Activated T-cell treated with anti-CD3 and anti-CD28 coated beads, Interleukin-2, amount 50 U/mL, for 72 hours (primary cell): Measurements from ENCODE around the gene ADAT2. TPM values are rescaled to one million over a fixed set of nuclear protein-coding genes. Genes with fewer than 3 reads are reported as not detected.
"Not testable (repeated sequence)": the region's sequence is repeated elsewhere in the genome, so short reads cannot be mapped to it uniquely, and the experiment has no call there.

Source experiments
- ATAC-seq, 2 donors: fragments of 150-1000 bp; cut with Tn5 transposase; replicated peaks in 1 of 2; 2 replicates each; pipeline ENCODE4 v1.10.0; 2021; ENCODE audit warnings: moderate library complexity in 2 of 2, mild to moderate bottlenecking in 1 of 2
- DNase-seq, 2 donors: peaks; one replicate each; pipeline ENCODE4 v3.0.0; 2021 to 2022; ENCODE audit warnings: mixed read lengths in 1 of 2
- H3K27ac Mint-ChIP-seq: one replicate; pipeline ENCODE4 v1.8.0; 2022; ENCODE audit warnings: mild to moderate bottlenecking, moderate library complexity, mixed read lengths
- H3K27me3 Mint-ChIP-seq: one replicate; pipeline ENCODE4 v1.8.0; 2022; ENCODE audit warnings: low read depth, mixed read lengths
- H3K36me3 Mint-ChIP-seq, 2 donors: one replicate each; pipeline ENCODE4 v1.8.0; 2022; ENCODE audit warnings: mixed read lengths in 2 of 2, mild to moderate bottlenecking in 1 of 2; ENCODE audit not compliant: insufficient read depth in 2 of 2
- H3K4me1 Mint-ChIP-seq: one replicate; pipeline ENCODE4 v1.8.0; 2022; ENCODE audit warnings: low read depth, mixed read lengths
- H3K4me3 Mint-ChIP-seq, 2 donors: one replicate each; pipeline ENCODE4 v1.8.0; 2022; ENCODE audit warnings: mild to moderate bottlenecking in 2 of 2, mixed read lengths in 2 of 2, moderate library complexity in 2 of 2
- H3K9me3 Mint-ChIP-seq, 2 donors: one replicate each; pipeline ENCODE4 v1.8.0; 2022; ENCODE audit warnings: mixed read lengths in 2 of 2
- total RNA-seq, 2 donors: library from RNA; stranded (reverse); gene quantifications; one replicate each; pipeline ENCODE4 v1.2.3, GENCODE V29; 2022

The ADAT2 gene
- total RNA-seq, 2 donors from 2014 or later, result 27.3 to 29.0 TPM

DNA sequence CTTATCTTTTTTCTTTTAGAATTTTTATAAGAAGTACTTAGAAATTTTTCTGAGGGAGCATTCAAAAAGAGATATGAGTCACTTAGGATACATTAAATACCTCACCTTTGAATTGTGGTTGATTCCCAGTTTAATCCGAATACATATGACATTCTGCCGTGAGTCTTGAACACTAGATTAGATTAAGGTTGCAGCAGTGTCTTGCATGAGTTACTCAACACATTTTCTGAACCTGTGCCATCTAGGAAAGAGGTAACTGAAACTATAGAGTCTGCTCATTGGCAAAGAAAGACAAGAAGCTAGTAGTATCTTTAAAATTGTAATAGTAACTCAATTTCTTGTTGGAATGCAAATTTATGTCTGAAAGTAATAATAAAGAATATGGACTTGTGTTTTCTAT lies 15.1 kb upstream of the ADAT2 start:
- no peak overlapping the region for H3K27ac Mint-ChIP-seq
- no peaks in the 10 kb centered on the region for H3K4me1 Mint-ChIP-seq
- no peak overlapping the region for H3K4me3 Mint-ChIP-seq
- H3K27me3 Mint-ChIP-seq, result no peaks in the 10 kb centered on the region
- H3K36me3 Mint-ChIP-seq, result peaks cover 6 to 12% of the 10 kb centered on the region in 2 donors
- DNase-seq, result no peak
- ATAC-seq, result no peak
- H3K9me3 Mint-ChIP-seq, result no peaks in the 10 kb centered on the region

DNA sequence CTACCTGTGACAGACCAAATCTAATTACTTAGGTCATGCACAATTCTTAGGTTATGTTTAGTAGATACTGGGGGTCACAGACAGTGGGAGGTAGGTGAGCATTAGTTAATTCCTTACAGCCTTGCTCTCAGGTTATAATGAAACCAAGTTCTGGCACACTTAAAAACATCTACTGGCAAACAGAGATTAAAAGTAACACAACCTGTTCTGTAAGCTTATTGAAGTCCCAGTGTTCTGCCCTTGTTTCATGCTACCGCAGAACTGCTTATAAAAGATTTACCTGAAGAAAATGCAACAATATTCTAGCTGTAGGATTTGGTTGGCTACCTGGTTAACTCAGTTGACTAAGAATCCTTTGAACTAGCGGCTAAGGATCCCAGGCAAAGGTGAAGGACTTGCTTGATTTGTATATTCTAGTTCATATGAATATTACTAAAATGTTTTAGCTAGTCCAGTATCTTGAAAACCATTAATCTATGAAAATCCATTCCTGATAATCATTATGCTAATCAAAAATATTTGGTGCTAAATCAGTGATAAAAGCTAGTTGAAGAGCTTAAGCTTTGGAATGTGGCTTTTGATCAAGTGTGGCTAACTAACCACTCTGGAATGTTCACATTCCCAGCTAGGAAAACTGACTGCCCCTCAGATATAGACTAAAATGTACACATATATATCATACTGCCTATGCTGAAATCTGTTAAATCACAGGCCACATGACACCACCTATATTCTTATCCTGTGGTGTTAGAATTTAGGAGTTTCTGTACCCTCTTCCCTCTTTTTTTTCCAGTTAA lies 7.3 kb upstream of the ADAT2 start:
- ATAC-seq, result no peak
- H3K27ac Mint-ChIP-seq, result no peak overlapping the region
- H3K27me3 Mint-ChIP-seq, result no peaks in the 10 kb centered on the region
- peaks cover 10% of the 10 kb centered on the region for H3K4me1 Mint-ChIP-seq
- no peak overlapping the region for H3K4me3 Mint-ChIP-seq
- no peaks in the 10 kb centered on the region for H3K9me3 Mint-ChIP-seq
- no peak for DNase-seq
- H3K36me3 Mint-ChIP-seq, result peaks cover 2 to 8% of the 10 kb centered on the region in 2 donors

DNA sequence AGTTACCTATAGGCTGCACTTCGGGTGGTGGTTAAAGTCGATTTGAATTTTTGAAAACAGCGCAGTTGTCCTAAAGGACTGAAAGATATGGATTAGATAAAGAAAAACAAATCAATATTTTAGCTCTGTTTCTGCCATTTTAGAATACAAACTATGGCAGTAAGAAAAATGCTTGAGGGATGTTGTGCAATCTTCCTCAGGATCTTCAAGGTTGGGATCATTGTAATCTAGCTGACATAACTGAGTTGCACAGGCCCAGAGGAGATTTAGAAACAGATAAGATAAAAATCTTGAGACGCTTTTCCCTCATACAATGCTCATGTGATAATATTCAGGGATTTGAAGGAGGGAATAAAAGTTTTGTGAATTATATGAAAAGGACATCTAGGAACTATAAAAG lies 1.0 kb upstream of the ADAT2 start:
- Mint-ChIP-seq H3K4me1 (peaks cover 35% of the 10 kb centered on the region), H3K36me3 (peaks cover 2 to 6% of the 10 kb centered on the region in 2 donors), H3K27ac (peak overlapping the region; percentile 96), H3K9me3 (no peaks in the 10 kb centered on the region), H3K27me3 (no peaks in the 10 kb centered on the region), H3K4me3 (peak overlapping the region; percentile 96 to 99)
- DNase-seq (no peak), ATAC-seq (no peak)

DNA sequence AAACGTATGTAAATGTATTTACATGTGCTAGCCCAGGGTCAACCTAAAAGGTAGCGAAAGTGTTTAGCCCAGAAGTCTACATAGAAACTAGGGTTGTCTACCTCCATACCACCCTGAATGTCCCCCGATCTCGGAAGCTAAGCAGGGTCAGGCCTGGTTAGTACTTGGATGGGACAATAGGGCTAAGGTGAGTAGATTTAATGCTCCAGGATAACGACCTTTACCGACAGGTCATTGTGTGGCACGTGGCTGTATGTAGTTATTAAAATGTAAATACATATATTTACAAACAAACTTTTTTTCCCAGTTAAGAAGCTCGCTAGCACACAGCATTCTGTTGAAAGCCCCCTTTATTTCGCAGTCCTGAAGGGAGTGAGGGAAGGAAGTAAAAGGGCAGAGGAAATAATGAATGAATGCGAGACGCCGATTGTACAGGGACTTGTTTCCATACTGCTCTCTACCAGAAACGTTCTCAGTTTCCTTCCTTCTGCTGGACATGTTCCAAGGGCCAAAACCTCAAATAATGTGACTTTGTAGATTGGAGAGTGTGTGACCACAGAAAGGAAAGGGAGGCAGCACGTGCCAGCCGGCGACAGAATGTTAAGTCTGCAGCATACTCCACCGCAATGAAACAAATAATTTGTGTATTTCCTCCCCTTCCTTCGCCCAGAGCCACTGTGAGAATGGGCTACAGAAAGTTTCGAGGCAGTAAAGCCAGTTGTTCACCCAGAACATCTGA lies 612 bp downstream of the ADAT2 start:
- peak overlapping the region; percentile 96 to 99 for H3K4me3 Mint-ChIP-seq
- peak; percentile 40 to 73 for DNase-seq
- H3K4me1 Mint-ChIP-seq, result peaks cover 34% of the 10 kb centered on the region
- H3K27me3 Mint-ChIP-seq, result no peaks in the 10 kb centered on the region
- peaks cover 2 to 6% of the 10 kb centered on the region in 2 donors for H3K36me3 Mint-ChIP-seq
- H3K27ac Mint-ChIP-seq, result peak overlapping the region; percentile 96
- no peaks in the 10 kb centered on the region for H3K9me3 Mint-ChIP-seq
- peak in 1 of 2 donors; percentile 1 for ATAC-seq

DNA sequence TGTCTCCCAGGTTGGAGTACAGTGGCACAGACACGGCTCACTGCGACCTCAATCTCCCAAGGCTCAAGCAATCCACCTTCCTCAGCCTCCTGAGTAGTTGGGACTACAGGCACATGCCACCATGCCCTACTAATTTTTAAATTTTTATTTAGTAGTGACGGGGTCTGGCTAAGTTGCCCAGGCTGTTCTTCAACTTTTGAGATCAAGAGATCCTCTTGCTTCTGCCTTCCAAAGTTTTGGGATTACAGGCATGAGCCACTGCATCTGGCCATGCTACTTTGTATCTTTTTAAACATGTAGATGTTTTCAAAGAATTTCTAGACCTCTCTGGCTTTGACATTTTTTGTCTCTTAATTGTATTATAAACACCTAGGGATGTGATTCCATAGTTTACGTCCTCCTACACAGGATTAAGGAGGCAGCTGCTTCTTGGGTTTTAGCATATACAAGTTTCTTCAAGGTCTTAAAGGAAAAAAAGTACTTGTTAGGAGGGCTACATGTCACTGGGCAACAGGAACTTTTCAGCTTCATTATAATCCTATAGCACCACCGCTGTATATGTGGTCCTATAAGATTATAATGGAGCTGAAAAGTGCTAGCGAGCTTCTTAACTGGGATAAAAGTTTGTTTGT lies 1.3 kb downstream of the ADAT2 start:
- Mint-ChIP-seq H3K36me3 (peaks cover 2 to 10% of the 10 kb centered on the region in 2 donors), H3K27ac (peak overlapping the region; percentile 96), H3K9me3 (no peaks in the 10 kb centered on the region), H3K27me3 (no peaks in the 10 kb centered on the region), H3K4me3 (peak overlapping the region; percentile 96 to 99), H3K4me1 (peaks cover 40% of the 10 kb centered on the region)
- ATAC-seq (no peak), DNase-seq (no peak)

DNA sequence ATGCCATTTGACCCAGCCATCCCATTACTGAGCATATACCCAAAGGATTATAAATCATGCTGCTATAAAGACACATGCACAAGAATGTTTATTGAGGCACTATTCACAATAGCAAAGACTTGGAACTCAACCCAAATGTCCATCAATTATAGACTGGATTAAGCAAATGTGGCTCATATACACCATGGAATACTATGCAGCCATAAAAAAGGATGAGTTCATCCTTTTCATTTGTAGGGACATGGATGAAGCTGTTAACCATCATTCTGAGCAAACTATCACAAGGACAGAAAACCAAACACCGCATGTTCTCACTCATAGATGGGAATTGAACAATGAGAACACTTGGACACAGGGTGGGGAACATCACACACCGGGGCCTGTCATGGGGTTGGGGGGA lies 2.6 kb downstream of the ADAT2 start:
- not testable (repeated sequence) for DNase-seq, H3K9me3 Mint-ChIP-seq, H3K27ac Mint-ChIP-seq, H3K4me3 Mint-ChIP-seq, H3K27me3 Mint-ChIP-seq, ATAC-seq
- Mint-ChIP-seq H3K4me1 (peaks cover 46% of the 10 kb centered on the region), H3K36me3 (peaks cover 5 to 14% of the 10 kb centered on the region in 2 donors)

DNA sequence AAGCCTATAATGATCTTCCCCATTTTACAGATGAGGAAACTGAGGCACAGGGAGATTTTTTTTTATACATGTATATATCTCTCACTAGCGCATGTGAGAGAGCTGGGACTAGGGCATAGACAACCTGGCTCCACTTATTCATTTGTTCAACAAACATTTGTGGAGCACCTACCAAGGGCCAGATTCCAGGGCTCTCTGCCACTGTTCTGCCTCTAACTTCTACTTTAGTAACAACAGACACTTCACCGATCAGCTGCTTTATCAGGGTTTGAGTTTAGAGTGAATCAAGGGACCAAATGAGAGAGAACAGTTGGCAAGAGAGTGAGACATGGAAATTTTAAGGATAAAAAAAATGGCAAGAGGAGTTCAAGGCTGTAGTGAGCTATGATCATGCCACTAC lies 7.4 kb downstream of the ADAT2 start:
- peaks cover 0 to 2% of the 10 kb centered on the region in 2 donors for H3K9me3 Mint-ChIP-seq
- H3K27me3 Mint-ChIP-seq, result no peaks in the 10 kb centered on the region
- no peak for ATAC-seq
- H3K36me3 Mint-ChIP-seq, result peaks cover 15 to 28% of the 10 kb centered on the region in 2 donors
- no peak for DNase-seq
- no peak overlapping the region for H3K4me3 Mint-ChIP-seq
- peaks cover 68% of the 10 kb centered on the region for H3K4me1 Mint-ChIP-seq
- peak overlapping the region; percentile 80 for H3K27ac Mint-ChIP-seq

DNA sequence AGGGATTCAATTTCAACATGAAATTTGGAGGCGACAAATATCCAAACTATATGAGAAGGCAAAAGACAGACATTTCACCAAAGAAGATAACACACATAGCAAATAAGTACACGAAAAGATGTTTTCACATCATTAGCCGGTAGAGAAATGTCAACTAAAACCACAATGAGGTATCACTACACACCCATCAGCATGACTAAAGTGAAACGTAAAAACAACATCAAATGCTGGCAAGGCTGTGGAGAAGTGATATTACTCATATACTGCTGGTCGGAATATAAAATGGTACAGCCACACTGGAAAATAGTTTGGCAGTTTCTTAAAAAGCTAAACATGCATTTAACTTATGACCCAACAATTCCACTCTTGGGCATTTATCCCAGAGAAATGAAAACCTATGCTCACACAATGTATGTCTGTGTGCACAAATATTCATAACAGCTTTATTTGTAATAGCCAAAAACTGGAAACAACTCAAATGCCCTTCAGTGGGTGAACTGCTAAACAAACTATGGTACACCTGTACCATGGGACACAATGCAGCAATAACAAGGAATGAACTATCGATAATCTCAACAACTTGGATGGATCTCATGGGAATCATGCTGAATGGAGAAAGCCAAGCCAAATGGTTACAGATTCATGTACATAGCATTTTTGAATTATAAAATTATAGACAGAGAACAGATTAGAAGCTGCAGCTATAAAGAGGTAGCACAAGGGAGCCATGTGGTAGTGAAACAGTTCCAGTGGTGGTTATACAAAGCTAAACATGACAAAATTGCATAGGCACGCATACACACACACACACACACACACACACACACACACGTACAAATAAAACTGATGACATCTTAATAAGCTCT lies 8.6 kb downstream of the ADAT2 start:
- peaks cover 64% of the 10 kb centered on the region for H3K4me1 Mint-ChIP-seq
- H3K36me3 Mint-ChIP-seq, result peaks cover 15 to 25% of the 10 kb centered on the region in 2 donors
- H3K4me3 Mint-ChIP-seq, result peak overlapping the region; percentile 45 to 74
- H3K9me3 Mint-ChIP-seq, result peaks cover 0 to 2% of the 10 kb centered on the region in 2 donors
- peak; percentile 99 for ATAC-seq
- no peaks in the 10 kb centered on the region for H3K27me3 Mint-ChIP-seq
- peak; percentile 31 to 39 for DNase-seq
- H3K27ac Mint-ChIP-seq, result peak overlapping the region; percentile 92

DNA sequence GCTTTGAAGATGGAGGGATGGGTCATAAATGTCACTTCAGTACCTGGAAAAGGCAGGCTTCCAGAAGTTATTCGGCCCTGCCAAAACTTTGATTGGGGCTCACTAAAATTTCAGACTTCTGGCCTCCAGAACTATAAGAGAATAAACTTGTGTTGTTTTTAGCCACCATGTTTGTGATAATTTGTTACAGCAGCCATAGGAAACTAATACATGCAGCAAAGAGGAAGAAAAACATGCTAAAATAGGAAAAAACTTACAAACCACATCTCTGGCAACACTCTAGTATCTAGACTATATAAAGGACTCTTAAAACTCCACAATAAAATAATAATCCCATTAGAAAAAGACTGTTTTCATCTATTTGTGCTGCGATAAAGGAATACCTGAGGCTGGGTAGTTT lies 9.5 kb downstream of the ADAT2 start:
- Mint-ChIP-seq H3K27me3 (no peaks in the 10 kb centered on the region), H3K4me3 (peak overlapping the region in 1 of 2 donors; percentile 74), H3K9me3 (peaks cover 0 to 2% of the 10 kb centered on the region in 2 donors), H3K27ac (peak overlapping the region; percentile 92), H3K4me1 (peaks cover 55% of the 10 kb centered on the region), H3K36me3 (peaks cover 17 to 28% of the 10 kb centered on the region in 2 donors)
- ATAC-seq (no peak), DNase-seq (no peak)

DNA sequence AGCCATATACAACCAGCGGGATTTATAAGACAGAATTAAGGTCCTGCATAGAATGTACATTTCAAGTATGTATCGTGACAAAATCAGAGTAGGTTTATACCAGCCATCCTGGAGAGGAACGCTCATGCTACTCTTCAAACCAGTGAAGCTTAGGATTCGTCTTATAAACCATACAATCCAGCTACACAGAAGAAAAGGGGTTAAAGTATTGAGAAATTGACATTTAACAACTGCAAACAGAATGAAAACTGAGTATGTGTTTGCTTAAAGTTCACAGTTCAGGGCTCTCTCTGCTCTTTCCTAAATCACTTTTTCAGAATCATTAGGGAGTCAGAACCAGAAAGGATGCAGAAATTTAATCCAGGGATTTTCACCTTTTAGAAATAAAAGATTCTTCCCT lies 17.9 kb downstream of the ADAT2 start:
- ATAC-seq (no peak), DNase-seq (no peak)
- peaks cover 7% of the 10 kb centered on the region for H3K4me1 Mint-ChIP-seq
- no peaks in the 10 kb centered on the region for H3K9me3 Mint-ChIP-seq
- peaks cover 2 to 13% of the 10 kb centered on the region in 2 donors for H3K36me3 Mint-ChIP-seq
- no peaks in the 10 kb centered on the region for H3K27me3 Mint-ChIP-seq
- no peak overlapping the region for H3K4me3 Mint-ChIP-seq
- no peak overlapping the region for H3K27ac Mint-ChIP-seq

DNA sequence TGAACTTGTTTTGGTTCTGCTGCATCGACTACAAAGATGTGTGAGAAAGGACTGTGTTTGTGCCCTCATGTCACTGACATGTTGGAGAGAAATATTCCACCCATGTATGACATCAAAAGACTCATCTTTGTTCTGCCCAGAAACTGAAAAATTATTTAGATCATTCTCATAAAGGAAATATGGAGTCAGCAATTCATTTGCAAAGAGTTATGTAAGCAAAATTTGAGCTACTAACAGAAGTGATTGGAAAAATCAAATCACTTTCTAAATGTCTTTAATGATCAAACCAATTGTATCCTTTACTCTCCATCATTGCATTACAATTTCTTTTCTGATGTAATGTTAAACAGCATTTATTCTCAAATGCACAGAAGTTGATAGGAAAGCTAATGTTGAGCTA lies 19.3 kb downstream of the ADAT2 start:
- DNase-seq (no peak), ATAC-seq (no peak)
- Mint-ChIP-seq H3K36me3 (peaks cover 0 to 14% of the 10 kb centered on the region in 2 donors), H3K9me3 (no peaks in the 10 kb centered on the region), H3K27ac (no peak overlapping the region), H3K27me3 (no peaks in the 10 kb centered on the region), H3K4me3 (no peak overlapping the region), H3K4me1 (peaks cover 11% of the 10 kb centered on the region)

DNA sequence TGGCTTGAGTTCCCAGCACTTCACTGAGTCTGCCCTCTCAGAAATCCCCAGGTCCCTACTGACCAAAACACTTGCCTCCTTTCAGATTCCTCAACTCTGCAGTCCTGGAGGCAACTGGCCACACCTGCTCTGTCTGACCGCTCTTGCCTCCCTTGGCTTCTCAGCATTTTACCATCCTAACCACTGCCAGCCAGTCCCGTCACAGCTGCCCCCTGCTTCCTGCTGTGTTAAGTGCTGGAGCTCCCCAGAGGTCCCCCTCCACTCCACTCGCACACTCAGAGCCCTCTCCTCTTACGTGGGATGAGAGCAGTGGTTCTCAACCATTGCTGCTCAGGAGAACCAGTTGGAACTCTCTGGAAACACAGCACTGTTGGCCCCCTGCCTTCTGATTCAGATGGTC lies 20.5 kb downstream of the ADAT2 start:
- Mint-ChIP-seq H3K4me1 (peaks cover 11% of the 10 kb centered on the region), H3K36me3 (peaks cover 0 to 13% of the 10 kb centered on the region in 2 donors), H3K4me3 (no peak overlapping the region), H3K9me3 (no peaks in the 10 kb centered on the region), H3K27ac (no peak overlapping the region), H3K27me3 (no peaks in the 10 kb centered on the region)
- no peak for DNase-seq
- no peak for ATAC-seq
